Measurements from ENCODE around the gene PRR33.
A peak's percentile ranks its signal among the peaks of the same experiment; 100 is the strongest.
"Not testable (repeated sequence)": the region's sequence is repeated elsewhere in the genome, so short reads cannot be mapped to it uniquely, and the experiment has no call there.

The PRR33 gene

GRCh38 chr11:1891831-1892115, at the start of gene PRR33:
PRR33 (minus strand) TSS chr11:1891895; CDS start chr11:1890584, 1,311 bp downstream.
- DNase-seq (ENCODE audit: low spot score) = no peak

- DNase-seq (ENCODE audit: low spot score) = not testable (repeated sequence)
Measured at GRCh38 chr11:1939788-1940187, 48.1 kb upstream of the PRR33 start.

- peak; percentile 25 for DNase-seq (ENCODE audit: low spot score)
Measured at GRCh38 chr11:1939006-1939625, 47.4 kb upstream of the PRR33 start.

- no peak for DNase-seq (ENCODE audit: low spot score)
Measured at GRCh38 chr11:1938343-1939005, 46.8 kb upstream of the PRR33 start.

GRCh38 chr11:1937616-1938342, 46.1 kb upstream of the PRR33 start:
- no peak for DNase-seq (ENCODE audit: low spot score)

GRCh38 chr11:1936781-1937615, 45.3 kb upstream of the PRR33 start:
- DNase-seq (ENCODE audit: low spot score) = peak; percentile 7

GRCh38 chr11:1936072-1936780, 44.5 kb upstream of the PRR33 start:
- no peak for DNase-seq (ENCODE audit: low spot score)

- DNase-seq (ENCODE audit: low spot score) = peak; percentile 5
Measured at GRCh38 chr11:1935156-1936071, 43.7 kb upstream of the PRR33 start.

- peak; percentile 9 for DNase-seq (ENCODE audit: low spot score)
Measured at GRCh38 chr11:1934335-1935155, 42.9 kb upstream of the PRR33 start.

GRCh38 chr11:1933416-1934334, 42.0 kb upstream of the PRR33 start:
- DNase-seq (ENCODE audit: low spot score) = no peak

- DNase-seq (ENCODE audit: low spot score) = no peak
Measured at GRCh38 chr11:1932681-1933080, 41.0 kb upstream of the PRR33 start.

GRCh38 chr11:1932105-1932480, 40.4 kb upstream of the PRR33 start:
- peak; percentile 13 for DNase-seq (ENCODE audit: low spot score)

GRCh38 chr11:1931341-1932104, 39.8 kb upstream of the PRR33 start:
- peak; percentile 23 for DNase-seq (ENCODE audit: low spot score)

- no peak for DNase-seq (ENCODE audit: low spot score)
Measured at GRCh38 chr11:1930462-1930830, 38.8 kb upstream of the PRR33 start.

GRCh38 chr11:1929621-1930461, 38.1 kb upstream of the PRR33 start:
- no peak for DNase-seq (ENCODE audit: low spot score)

- peak; percentile 6 for DNase-seq (ENCODE audit: low spot score)
Measured at GRCh38 chr11:1928891-1929541, 37.3 kb upstream of the PRR33 start.

GRCh38 chr11:1928470-1928890, 36.8 kb upstream of the PRR33 start:
- DNase-seq (ENCODE audit: low spot score) = peak; percentile 6
